ENCODE results near the gene TSHZ3.

Gene TSHZ3

DNA sequence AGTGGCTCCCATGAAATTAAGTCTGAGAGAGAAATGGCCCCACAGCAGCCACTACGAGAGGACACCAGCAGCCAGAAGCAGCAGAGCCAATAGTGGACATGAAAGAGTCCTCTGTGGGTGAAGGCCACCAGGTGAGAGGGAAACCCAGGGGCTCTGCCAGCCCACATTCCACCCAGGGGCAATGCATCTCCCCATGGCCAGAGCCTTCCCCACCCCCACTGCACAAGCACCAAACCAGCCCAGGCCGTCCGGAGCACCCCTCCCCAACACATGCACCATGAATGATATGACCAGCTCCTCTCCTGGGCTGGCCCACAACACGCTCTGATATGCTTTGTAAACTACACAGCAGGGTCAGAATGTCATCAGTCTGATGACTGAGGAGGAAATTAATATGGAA, 66.9 kb downstream of the TSHZ3 start:
- DNase-seq, result no peak

DNA sequence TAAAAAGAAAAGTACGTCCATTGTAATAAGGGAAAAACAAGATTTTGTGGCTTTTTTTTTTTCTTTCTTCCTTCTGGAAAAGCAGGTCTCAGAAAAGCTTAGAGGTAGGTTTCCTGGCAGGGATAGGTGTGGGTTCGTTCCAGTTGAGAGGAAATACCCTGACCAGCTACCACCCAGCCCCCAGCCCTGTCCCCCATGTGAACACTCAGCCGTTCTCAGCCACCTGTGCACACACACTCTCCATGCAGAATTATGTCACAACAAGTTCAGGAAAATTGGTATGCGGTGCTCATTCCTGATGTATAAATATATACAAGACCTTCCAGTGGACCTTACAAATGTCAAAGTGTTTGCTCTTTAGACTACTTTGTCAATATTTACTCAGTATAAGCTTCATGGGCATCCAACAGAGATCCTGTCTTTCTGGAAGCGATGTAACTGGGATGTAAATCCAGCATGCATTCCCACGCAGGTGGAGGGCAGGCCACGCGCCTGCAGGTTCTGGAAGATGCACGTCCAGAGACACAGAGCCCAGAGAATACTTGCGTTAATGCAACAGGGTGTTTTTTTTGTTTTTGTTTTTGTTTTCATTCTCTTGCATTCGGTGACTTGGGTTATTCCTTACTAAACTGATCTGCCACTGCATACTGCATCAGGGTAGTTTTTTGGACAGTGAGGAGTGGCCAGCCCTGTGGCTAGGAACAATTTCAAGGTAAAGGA, 68.8 kb downstream of the TSHZ3 start:
- DNase-seq, result no peak

DNA sequence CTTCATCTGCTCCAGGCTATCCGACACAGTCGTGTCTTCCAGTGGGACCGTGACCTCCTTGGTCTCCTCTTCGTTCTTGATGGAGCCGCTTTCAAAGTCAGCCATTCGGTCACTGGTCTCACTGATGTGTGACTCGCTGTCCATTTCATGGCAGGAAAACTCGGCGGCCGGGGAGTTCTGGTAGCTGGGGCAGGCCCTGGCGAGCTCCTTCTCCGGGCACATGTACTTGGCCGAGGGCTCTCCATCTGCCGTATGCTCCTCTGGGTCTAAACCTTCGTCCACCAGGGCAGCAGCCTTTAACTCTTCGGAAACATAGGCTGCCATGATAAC, 69.8 kb downstream of the TSHZ3 start:
- DNase-seq, result no peak

DNA sequence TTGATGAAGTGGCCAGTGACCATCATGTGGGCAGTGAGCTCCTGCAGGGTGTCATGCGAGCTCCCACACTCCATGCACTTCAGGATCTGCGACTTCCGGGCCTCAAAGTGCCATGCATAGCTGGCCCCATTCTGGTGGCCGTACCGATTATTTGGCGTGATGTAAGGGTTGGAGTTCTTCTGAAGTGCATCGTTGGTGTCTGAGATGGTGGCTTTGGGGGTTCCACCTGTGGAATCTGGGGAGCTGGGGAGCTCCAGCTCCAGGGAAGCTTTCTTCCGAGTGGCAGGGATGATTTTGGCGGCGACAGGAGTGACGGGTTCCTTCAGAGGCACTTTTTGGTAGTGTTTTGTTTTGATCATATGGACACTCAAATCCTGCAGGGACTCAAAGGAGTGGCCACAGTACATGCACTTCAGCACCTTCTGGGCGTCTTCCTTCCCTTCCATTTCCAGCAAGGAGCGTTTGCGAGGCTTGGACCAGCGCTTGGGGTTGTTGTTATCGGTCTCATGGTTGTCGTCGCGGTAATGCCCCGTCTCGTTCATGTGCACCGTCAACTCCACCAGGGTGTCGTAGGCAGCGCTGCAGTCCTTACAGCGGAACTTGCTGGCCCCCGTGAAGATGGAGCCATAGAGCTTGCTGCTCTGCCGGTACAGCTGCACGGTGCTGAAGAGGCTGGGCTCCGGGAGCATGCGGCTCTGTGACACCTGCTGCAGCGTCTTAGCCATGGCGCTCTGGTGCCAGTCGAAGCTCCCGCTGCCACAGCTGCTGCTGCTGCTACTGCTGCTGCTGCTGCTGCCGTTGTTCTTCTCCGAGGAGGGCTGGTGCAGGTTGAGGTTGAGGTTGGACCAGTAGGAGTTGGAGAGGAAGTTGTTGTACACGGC, 70.4 kb downstream of the TSHZ3 start:
- DNase-seq, result no peak

DNA sequence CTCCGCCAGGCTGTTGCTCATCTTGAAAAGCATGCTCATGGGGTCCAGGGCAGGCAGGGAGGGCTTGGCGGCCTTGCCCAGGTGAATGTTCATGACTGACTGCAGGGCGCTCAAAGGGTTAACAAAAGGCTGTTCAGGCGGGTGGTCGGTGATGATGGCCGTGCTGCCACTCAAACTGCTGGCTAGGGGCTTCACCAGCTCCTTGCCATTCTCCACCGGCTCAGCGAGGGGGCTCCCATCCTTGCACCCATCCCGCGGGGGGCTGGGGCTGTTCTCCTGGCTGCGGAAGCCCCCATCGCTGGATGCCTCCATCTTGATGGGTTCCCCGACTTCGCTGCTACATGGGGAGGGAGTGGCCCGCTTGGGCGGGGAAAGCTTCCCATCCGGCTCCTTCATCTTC, 71.7 kb downstream of the TSHZ3 start:
- DNase-seq, result no peak

DNA sequence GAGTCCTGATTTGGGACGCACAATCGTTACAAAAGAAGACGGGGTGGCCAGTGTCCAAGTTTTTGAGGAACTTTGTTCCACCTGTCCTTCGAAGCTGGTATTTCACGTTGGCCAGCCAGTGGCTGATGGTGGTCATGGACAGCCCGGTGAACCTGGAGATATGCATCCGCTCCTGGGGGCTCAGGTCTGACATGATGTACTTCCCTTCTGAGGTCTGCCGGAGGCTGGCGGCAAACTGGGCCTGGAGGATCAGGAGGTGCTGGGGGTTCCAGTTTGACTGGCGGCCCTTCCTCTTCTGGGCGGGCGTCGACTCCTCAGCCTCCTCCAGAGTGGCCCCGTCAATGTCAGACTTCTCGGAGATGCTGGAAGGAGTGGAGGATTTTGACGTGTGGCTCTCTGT, 72.4 kb downstream of the TSHZ3 start:
- no peak for DNase-seq

DNA sequence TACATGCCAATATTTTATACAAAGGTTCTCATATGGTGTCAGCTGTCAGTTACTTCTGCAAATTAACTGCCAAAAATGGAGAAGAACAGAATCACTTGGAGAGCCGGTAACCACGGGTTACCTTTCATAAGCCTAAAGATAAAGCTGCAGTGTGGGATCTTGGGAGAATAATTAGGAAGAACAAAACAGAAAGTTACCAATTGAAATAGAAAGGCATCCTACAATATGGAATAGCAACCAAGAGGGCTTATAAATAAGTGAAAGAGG, 74.2 kb downstream of the TSHZ3 start:
- no peak for DNase-seq

DNA sequence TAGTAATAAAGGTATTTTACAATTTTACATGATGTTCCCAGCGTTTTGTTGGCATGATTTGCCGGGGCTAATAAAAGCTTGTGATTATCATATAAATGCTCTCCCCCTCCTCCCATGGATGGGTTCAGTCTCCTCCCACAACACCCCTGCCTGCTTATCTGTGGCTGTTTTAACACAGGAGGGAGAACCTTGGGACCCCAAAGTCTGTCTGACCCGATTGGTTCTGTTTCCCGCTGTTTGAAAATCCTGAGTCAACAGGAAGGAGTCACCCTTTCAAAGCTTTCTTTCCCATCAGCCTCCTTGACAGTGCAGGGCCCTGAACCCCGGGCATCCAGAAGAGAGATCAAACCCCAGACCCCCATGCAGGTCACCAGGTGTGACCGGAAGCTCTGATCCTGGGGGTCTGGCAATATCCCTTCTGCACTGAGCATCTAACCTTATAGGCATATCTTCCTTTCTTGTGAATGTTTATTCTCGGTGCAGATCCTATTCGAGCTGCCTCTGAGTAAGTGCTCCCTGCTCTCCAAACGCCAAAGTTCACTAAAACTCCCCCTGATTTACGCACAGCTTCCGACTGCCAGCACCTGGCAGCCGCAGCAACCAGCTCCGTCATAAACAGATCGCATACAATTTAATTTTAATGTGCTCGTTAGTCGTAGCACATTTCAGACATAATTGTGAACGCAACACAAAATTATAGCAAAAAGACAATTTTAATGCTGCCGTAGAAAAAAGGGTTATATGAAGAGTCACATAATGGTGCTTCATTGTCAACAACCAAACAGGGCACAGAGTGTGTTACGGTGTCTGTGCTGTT, 74.8 kb downstream of the TSHZ3 start:
- no peak for DNase-seq

DNA sequence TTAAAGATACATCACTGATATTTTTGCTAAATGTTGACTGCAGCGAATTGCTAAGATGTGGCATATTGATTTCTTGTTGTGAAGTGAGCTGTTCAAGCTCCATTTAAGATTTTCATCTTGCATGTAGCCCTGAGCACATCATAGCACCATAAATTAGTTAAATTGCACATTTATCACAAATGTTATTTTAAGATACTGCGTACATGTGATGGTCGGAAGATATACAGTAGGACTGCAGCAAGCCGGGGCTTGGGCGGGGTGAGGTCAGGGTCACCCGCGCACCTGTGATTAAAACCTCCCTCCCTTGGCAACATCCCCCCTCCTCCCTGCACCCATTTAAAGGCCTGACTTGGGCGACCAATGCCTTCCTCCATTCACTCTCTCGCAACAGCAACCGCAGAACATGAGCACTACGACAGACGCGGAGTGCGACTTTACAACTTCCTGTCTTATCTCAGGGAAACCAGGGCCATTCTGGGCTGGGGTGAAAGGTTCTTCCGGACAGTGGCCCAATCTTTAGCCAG, 76.6 kb downstream of the TSHZ3 start:
- DNase-seq, result no peak

DNA sequence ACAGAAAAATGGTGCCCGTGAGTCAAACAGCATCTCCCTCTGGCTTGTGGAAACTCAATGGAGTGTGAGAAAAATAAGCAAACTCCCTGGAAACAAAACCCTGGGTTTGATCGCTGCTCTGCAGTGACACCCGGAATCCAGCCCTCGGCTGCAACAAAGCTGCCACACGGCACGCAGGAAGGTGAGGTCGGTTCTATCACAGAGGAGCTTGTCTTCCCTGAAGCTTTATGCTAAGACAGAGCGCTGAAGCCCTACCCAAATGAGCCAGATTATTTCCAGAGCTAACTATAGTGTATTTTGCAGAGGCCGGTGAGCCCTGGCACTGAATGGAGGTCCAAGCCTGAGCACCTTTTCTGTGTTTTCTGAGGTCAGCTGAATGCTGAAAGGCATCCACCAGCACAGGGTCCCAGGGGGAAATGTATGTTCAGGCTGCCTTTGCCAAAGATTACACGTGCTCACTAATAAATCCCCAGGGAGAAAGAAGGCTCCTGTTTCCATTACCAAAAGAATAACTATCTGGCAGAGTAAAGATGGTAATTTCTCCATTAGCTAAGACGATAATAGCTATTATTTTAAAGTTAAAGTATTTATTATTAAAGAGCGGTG, 77.8 kb downstream of the TSHZ3 start:
- no peak for DNase-seq

DNA sequence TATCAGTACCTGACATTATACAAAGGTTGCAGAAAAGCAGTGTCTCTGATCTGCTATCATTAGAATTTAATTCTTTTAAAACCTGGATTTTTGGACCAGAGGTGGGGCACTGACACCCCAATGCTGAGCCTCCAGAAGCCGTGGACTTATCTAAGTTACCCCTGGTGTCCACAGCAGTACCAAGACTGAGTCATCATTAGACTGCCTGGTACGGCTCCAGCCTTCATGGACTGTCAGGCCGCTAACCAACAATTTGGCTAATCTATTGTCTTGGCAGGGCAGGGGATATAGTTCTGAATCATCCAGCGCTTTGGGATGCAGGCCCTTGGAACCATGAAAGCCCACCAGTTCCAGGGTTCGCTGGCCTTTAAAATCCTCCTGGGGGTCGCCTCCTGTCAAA, 78.3 kb downstream of the TSHZ3 start:
- no peak for DNase-seq

DNA sequence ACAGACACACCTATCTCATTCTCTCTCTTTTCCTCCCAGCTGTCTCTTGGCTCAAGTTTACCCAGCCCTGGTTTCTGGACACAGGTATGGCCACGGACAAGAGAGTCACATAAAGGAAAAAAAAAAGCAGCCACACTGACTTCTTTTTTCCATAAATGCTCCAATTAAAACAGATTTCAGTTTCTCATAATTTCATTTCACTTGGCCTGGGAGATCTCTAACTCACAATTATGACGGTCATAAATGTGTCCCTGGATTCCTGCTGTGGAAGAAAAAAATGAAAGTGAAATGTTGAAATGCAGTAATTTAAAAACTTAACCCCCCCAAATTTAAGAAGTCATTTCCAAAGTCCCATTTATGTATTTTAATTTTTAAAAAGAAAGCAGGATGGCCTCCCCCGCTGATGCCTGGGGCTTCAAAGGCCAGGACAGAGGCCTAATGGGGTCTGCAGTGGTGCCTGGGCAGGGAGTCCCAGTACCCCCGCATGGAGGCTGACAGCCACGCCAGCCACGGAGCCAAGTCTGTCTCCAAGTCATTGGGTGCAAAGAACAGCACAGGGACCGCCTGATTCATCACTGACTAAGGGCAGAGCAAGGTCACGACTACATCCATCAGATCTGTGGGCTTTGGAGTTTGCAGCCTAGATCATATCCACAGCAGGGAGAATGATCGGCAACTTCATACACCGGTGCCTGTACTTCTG, 79.7 kb downstream of the TSHZ3 start:
- no peak for DNase-seq

DNA sequence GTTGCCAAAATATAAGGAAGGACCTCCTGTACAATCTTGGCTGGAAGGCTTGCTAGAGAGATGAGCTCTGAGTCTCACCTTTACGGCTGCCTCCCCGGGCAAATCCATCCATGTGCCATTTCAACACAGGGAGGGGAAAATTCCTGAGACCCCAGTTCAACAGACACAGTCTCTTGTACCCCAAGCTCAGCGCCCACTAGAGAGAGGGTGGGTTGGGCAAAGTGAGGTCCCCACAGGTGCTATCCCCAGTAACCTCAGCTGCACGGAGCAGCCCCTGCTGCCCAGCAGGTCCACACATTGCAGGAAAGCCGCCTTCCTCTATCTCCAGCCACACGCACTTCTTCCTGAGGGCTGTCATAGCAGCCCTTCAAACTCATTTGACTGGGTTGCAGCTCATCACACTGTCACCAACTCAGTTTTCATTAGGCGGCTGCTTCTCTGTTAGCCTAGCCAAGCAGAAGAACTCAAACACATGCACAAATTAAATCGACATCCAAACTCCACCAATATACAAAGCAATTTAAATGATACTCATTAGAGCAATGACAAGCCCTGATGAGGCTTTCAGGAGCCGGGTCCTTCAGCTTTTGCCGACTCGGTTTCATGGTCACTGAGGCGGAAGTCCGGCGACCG, 80.4 kb downstream of the TSHZ3 start:
- no peak for DNase-seq

DNA sequence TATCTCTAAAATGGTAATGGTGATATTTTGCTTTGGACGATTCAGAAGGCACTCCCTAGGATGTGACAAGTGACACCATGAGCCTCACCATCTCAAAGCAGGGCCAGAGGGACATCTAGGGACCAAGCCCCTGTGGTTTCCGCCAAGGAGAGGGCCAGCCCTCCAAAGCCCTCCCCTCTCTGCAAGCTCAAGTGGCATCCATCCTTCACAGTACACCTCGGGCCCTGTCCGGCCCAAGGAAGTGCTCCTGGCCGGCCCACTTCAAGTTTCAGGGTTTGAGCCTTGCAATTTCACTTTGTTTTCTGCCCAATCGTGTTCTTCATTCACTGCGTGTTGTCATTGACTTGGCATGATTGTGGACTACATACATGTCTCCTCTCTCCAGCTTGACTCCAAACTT, 82.5 kb downstream of the TSHZ3 start:
- DNase-seq, result no peak

DNA sequence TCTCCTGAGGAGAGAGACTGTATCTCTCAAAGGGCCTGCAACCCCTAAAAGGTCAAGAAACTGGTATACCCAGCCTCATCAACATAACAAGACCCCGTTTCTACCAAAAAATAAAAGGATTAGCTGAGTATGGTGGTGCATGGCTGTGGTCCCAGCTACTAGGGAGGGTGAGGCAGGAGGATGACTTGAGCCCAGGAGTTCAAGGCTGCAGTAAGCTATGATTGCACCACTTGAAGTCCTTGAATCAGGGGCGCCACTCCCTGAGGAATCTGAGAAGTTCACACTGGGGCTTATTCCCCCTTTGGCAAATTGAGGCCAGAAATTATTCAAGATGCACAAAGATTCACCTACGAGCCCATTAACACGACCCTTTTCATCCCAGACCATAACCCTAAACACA, 83.0 kb downstream of the TSHZ3 start:
- DNase-seq, result no peak

DNA sequence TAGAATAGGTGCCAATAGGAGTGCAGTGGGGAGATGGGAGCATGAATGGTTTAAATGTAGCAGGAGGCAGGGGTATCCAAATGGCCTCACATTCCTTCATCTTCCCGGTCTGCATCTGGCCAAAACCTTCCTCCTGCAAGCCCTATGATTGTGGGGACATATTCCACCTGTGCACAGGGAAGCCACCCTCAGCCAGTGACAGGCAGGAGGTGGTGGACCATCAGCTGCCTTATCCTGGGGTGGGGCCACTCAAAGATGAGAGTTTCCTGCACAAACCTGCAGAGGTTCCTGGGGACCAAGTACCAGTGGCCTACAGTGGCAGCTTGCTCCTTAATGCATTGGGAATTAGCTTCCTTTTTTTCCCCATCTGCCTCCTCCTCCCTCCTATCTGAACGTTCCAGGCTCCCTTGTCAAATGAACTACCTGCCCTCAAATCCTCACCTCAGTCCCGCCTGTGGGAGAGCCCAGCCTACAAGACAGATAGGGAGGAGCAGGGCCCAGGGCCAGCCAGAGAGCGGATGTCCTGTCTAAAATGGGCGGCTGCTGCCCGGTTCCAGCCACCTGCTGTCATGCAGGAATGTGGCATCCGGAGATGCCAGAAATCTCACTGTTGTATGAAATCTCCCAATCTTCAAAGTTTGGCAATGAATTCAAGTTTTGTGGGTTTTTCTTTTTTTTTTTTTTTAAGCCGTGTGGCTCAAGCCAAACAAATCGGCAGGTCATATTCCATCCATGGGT, 85.0 kb downstream of the TSHZ3 start:
- DNase-seq, result no peak

DNA sequence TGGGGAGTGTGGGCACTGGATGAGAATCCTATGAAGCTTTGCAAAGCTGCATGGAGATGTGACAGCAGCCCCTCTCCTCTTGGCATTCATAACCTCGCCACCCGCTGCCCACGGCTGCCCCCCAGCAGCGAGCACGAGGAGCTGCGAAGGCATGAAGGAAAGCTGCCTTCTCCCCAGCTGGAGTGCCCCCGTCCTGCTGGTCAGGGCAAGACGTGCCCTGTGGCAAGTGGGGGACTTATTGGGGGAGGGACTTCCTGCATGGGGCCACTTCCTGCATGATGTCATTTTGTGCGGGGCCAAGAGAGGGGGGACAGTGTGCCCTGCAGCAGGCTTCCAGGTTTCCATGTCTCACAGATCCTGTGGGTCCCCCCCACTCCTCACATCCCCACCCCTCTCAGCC, 85.9 kb downstream of the TSHZ3 start:
- DNase-seq, result no peak

DNA sequence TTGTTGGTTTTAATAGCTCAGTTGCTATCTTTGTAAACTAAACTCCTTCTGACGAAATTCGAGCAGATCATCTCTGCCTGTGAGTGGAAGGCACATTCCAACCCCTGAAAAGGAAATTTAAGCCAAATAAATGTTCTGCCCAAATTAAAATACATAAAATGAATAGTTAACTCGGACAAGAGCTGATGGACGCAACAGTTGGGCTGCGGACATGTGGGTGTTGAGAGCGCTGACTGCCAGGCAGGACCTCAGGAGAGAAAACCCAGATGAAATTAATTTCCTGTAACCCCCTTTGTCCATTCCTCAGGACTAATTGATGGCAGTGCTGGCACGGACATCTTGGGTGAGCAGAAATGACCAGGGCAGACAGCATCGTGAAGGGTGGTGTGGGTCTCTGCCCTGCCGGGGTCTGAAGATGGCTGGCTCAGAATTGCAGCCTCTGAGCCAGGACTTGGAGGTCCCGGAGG, 86.5 kb downstream of the TSHZ3 start:
- no peak for DNase-seq

DNA sequence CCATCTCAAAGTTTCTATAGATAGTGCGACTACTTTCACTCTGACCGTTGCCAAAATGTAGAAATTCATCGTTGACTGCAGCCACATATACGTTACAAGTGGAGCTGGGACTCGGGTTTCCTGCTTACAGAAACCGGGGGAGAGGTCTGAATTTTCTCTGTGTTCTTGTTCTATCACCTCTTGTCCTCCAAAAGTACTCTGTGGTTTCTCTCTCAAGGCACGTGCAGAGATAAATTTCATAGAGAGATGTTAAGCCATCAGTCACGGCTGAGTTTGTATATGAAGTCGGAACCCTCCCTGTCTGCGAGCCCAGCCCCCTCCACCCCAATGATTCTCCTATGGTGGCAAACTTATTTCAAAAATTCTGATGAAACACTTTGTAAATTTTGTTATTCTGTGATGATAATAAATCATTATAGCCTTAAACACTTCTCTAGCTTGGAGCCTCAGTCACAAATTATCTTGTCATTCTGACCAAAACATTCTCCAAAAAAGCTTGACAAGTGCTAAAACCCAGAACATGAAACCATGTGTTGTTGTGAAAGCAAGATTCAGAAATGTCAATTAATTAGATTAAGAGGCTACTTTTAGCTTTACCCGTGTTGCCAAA, 87.5 kb downstream of the TSHZ3 start:
- DNase-seq, result no peak

DNA sequence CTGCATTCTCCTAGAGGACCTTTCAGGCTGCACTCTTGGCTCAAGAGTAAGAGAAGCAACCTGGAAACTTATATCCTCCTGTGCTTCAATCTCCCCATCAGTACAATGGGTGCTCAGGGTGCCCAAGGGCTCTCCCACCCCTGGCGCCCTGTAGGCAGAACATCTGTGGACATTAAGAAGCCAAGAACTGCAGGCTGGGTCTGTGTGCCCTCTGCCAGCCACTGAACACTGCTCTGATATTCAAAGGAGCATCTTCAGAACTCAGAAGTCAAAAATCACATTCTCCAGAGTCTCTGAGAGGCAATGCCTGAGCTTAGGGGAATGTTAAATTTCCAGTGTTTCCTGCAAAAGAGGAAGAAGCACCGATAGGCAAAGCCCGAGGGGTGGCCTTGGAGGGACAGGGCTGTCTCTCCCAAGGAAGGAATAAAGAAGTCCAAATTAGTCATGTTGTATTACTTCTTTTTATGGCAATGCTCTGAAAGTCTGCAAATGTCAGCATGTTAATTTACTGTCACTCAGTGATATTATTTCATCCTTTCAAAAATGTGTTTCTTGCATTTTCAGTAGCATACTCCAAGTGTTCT, 88.1 kb downstream of the TSHZ3 start:
- no peak for DNase-seq

Data from activated CD4-positive, CD25-positive, alpha-beta regulatory T cell treated with anti-CD3 and anti-CD28 coated beads, Interleukin-2, amount 50 U/mL, for 72 hours (primary cell).